GM19372 (cell line): ENCODE results near the gene AP4B1.

ENCODE experiments used
- ATAC-seq: cut with Tn5 transposase; IDR thresholded peaks from one replicate; pipeline ENCODE4 v1.9.1; 2021; ENCODE audit warnings: mild to moderate bottlenecking, low read depth, moderate library complexity; ENCODE audit not compliant: unreplicated experiment

AP4B1 gene

GRCh38 chr1:113931451-113931851 lies 26.9 kb upstream of the AP4B1 start:
- ATAC-seq: no peak

GRCh38 chr1:113930499-113931161 lies 26.0 kb upstream of the AP4B1 start:
- peak; percentile 26 for ATAC-seq

GRCh38 chr1:113929750-113930498 lies 25.3 kb upstream of the AP4B1 start:
- peak; percentile 33 for ATAC-seq

- ATAC-seq: peak; percentile 64
Observed at GRCh38 chr1:113928941-113929749, 24.5 kb upstream of the AP4B1 start, which contains the start of gene HIPK1. Gene HIPK1, plus strand, starts transcription at chr1:113929324.

GRCh38 chr1:113928187-113928930 lies 23.8 kb upstream of the AP4B1 start:
- ATAC-seq: no peak

GRCh38 chr1:113924473-113924872 lies 19.9 kb upstream of the AP4B1 start:
- no peak for ATAC-seq

- no peak for ATAC-seq
Observed at GRCh38 chr1:113922957-113923356, 18.4 kb upstream of the AP4B1 start.

- ATAC-seq: no peak
Observed at GRCh38 chr1:113918243-113918642, 13.6 kb upstream of the AP4B1 start.

- no peak for ATAC-seq
Observed at GRCh38 chr1:113917400-113918082, 12.9 kb upstream of the AP4B1 start.

- ATAC-seq: no peak
Observed at GRCh38 chr1:113916974-113917373, 12.4 kb upstream of the AP4B1 start.

GRCh38 chr1:113913887-113914664 lies 9.5 kb upstream of the AP4B1 start:
- ATAC-seq: no peak

GRCh38 chr1:113913312-113913668 lies 8.7 kb upstream of the AP4B1 start:
- no peak for ATAC-seq

GRCh38 chr1:113912594-113913311 lies 8.2 kb upstream of the AP4B1 start:
- no peak for ATAC-seq

GRCh38 chr1:113905435-113905861 lies 849 bp upstream of the AP4B1 start:
- ATAC-seq: no peak

- ATAC-seq: peak; percentile 26
Observed at GRCh38 chr1:113904293-113904673, 316 bp downstream of the AP4B1 start.

- ATAC-seq: no peak
Observed at GRCh38 chr1:113903501-113904292, 902 bp downstream of the AP4B1 start.

GRCh38 chr1:113901191-113901590 lies 3.4 kb downstream of the AP4B1 start:
- no peak for ATAC-seq

GRCh38 chr1:113899111-113899510 lies 5.5 kb downstream of the AP4B1 start:
- no peak for ATAC-seq
